ENCODE measurements around the gene C1QTNF2. TPM values are rescaled to one million over a fixed set of nuclear protein-coding genes. Genes with fewer than 3 reads are reported as not detected.

Gene C1QTNF2
- total RNA-seq, 2 donors from 2014 or later, result 0.26 TPM; not detected in 1

DNA sequence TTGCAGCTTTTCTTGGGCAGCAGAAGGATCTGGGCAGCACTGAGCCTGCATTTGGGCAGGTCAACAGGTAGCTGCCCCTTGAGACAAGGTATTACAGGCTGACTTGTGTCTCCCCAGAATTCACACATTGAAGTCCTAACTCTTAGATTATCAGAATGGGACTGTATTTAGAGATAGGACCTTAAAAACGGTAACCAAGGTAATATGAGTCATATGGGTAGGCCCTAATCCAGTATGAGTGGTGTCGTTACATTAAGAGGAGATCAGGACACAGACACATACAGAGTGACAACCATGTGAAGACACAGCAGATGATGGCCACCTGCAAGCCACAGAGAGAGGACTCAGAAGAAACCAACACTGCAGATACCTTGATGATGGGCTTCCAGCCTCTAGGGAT, 3.2 kb downstream of the C1QTNF2 start:
- Histone ChIP-seq H3K4me1 (peaks cover 8% of the 10 kb centered on the region), H3K9me3 (no peaks in the 10 kb centered on the region), H3K36me3 (replicated peaks in 1 of 2; ENCODE audit: insufficient read depth in 1 of 2, low read depth in 2 of 2) (no peaks in the 10 kb centered on the region), H3K27ac (no peak overlapping the region), H3K27me3 (no peaks in the 10 kb centered on the region), H3K4me3 (no peak overlapping the region)
- 62 to 75% methylated on average over 2 of the region's 2 CpGs for WGBS, 2 donors
- no peak for ATAC-seq
- intact Hi-C loops (cut with DNase I), result no loop called here
- no peak for DNase-seq
- TF ChIP-seq, protein P1, sequence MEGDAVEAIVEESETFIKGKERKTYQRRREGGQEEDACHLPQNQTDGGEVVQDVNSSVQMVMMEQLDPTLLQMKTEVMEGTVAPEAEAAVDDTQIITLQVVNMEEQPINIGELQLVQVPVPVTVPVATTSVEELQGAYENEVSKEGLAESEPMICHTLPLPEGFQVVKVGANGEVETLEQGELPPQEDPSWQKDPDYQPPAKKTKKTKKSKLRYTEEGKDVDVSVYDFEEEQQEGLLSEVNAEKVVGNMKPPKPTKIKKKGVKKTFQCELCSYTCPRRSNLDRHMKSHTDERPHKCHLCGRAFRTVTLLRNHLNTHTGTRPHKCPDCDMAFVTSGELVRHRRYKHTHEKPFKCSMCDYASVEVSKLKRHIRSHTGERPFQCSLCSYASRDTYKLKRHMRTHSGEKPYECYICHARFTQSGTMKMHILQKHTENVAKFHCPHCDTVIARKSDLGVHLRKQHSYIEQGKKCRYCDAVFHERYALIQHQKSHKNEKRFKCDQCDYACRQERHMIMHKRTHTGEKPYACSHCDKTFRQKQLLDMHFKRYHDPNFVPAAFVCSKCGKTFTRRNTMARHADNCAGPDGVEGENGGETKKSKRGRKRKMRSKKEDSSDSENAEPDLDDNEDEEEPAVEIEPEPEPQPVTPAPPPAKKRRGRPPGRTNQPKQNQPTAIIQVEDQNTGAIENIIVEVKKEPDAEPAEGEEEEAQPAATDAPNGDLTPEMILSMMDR (IDR thresholded peaks at IDR 0.05), result no peak
- TF ChIP-seq POLR2A (IDR thresholded peaks at IDR 0.05), result no peak

DNA sequence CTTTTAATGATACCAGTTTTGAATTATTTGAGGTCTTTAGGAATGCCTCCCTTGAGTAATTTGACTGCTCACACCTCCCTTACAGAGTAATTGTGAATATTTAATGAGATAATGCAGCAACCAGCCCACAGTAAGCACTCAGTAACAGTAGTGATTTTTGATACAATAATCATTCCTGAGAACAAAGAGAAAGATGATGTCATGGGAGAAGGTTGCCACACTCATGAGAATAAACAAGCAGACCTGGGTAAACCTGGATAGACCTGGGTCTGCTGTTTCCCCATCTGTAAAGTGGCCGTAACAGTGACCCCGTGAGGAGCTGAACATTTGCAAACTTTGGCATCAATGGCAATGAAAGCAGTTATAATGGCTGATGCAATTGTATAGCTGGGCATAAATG, 4.2 kb downstream of the C1QTNF2 start:
- ATAC-seq, result no peak
- intact Hi-C loops (cut with DNase I), result no loop called here
- Histone ChIP-seq H3K9me3 (no peaks in the 10 kb centered on the region), H3K4me1 (peaks cover 8% of the 10 kb centered on the region), H3K36me3 (replicated peaks in 1 of 2; ENCODE audit: insufficient read depth in 1 of 2, low read depth in 2 of 2) (no peaks in the 10 kb centered on the region), H3K27me3 (no peaks in the 10 kb centered on the region), H3K27ac (no peak overlapping the region), H3K4me3 (no peak overlapping the region)
- no peak for TF ChIP-seq POLR2A (IDR thresholded peaks at IDR 0.05)
- TF ChIP-seq, protein P1 (IDR thresholded peaks at IDR 0.05), result no peak
- 67 to 87% methylated on average over 2 of the region's 2 CpGs for WGBS, 2 donors
- DNase-seq, result no peak

DNA sequence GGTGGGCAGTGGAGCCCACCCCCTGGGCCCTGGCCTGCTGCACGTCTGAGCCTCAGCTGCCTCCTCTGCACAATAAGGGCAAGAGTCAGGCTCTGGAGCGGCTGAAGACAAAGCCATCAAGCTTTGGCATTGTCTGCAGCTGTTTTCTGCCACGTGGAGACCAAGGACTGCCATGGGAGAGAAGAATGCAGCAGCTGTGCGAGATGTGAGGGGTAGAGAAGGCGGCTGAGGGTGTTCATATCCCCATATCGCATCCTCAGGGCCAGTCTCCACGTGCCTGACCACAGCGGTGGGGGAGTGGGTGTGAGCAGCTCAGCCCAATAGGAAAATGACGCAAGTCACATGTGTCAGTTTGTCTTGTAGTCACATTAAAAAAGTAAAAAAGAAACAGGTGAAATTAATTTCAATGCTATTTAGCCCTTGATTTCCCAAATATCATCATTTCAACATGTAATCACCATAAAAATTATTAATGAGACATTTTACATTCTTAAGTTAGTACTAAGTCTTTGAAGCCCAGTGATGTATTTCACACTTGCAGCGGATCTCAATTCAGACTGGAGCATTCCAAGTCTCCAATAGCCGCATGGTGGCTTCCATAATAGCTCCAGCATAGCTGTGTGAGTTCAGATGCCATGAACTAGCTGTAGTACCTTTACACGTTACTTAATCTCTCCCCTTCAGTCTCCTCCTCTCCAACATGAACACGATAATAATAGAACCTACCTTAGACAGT, 6.6 kb downstream of the C1QTNF2 start:
- intact Hi-C loops (cut with DNase I), result no loop called here
- Histone ChIP-seq H3K4me3 (no peak overlapping the region), H3K36me3 (replicated peaks in 1 of 2; ENCODE audit: insufficient read depth in 1 of 2, low read depth in 2 of 2) (no peaks in the 10 kb centered on the region), H3K4me1 (no peaks in the 10 kb centered on the region), H3K27ac (no peak overlapping the region), H3K27me3 (no peaks in the 10 kb centered on the region), H3K9me3 (no peaks in the 10 kb centered on the region)
- no peak for TF ChIP-seq POLR2A (IDR thresholded peaks at IDR 0.05)
- TF ChIP-seq, protein P1 (IDR thresholded peaks at IDR 0.05), result no peak
- no peak for ATAC-seq
- no peak for DNase-seq
- 62 to 70% methylated on average over 11 to 13 of the region's 13 CpGs for WGBS, 2 donors

DNA sequence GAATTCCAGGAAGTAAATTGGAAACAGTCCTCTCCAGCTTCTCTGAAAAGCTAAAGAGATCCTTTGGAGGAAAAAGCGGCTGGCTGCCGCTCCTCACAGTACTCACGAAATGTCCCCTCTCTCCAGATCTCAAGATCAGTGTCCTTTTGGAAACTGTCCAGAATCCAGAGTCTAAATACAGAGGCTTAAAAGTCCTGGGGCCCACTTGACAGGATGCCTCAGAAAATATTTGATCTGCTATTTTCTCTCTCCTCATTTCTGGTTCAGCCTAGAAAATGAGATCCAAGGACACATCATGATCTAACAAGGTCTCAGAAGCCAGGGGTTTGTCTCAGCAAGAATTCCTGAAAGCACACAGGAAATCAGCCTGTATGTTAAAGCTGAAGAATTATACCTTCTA, 7.2 kb downstream of the C1QTNF2 start:
- TF ChIP-seq POLR2A (IDR thresholded peaks at IDR 0.05), result no peak
- TF ChIP-seq, protein P1 (IDR thresholded peaks at IDR 0.05), result no peak
- WGBS, 2 donors, result 80 to 85% methylated on average over 3 of the region's 3 CpGs
- DNase-seq (no peak), ATAC-seq (no peak)
- no peaks in the 10 kb centered on the region for H3K9me3 ChIP-seq
- H3K27ac ChIP-seq, result no peak overlapping the region
- no peak overlapping the region for H3K4me3 ChIP-seq
- no peaks in the 10 kb centered on the region for H3K27me3 ChIP-seq
- no peaks in the 10 kb centered on the region for H3K36me3 ChIP-seq (replicated peaks in 1 of 2; ENCODE audit: insufficient read depth in 1 of 2, low read depth in 2 of 2)
- intact Hi-C loops (cut with DNase I), result no loop called here
- H3K4me1 ChIP-seq, result no peaks in the 10 kb centered on the region

DNA sequence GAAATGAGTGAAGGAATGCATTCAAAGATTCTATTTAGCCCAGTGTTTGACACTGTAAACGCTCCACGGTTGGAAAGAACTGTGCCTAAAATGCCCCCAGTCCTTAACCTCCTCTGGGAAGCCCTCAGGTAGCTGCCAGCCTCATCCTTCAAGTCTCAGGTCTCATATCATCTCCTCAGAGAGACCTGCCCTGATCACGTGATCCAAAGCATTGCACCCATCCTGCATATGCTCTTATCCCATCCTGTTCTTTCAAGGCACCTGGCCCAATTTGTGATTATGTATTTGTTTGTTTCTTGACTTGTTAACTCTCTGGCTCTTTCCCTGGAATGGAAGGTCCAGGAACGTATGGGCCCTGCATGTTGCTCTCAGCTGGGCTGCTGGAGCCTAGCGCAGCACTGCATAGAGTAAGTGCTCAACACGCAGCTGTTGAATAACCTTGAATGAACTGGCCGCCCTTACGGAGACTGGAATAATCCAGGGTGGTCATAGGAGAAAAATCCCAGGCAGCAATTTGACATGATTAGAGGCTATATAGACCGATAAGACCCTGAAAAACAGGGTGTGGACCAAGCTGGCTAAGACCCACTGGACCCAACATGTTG, 8.7 kb downstream of the C1QTNF2 start:
- no peak for TF ChIP-seq POLR2A (IDR thresholded peaks at IDR 0.05)
- TF ChIP-seq, protein P1 (IDR thresholded peaks at IDR 0.05), result no peak
- no peak for DNase-seq

More for the DNA sequence above, 8.7 kb downstream of the C1QTNF2 start:
- Histone ChIP-seq H3K27ac (no peak overlapping the region), H3K4me1 (no peaks in the 10 kb centered on the region), H3K4me3 (no peak overlapping the region), H3K36me3 (replicated peaks in 1 of 2; ENCODE audit: insufficient read depth in 1 of 2, low read depth in 2 of 2) (no peaks in the 10 kb centered on the region), H3K9me3 (no peaks in the 10 kb centered on the region), H3K27me3 (no peaks in the 10 kb centered on the region)
- WGBS, 2 donors, result 62 to 69% methylated on average over 9 of the region's 9 CpGs
- intact Hi-C loops (cut with DNase I), result no loop called here
- ATAC-seq, result no peak
